Heart left ventricle (tissue), 16 donors: ENCODE results near the gene PCBP3. TPM values are rescaled to one million over a fixed set of nuclear protein-coding genes. Genes with fewer than 3 reads are reported as not detected.

Source experiments
- ATAC-seq, 4 donors: fragments of 200-7000 bp; cut with Tn5 transposase; one replicate each; pipeline ENCODE4 v1.9.1; 2020 to 2022; ENCODE audit warnings: moderate library complexity in 4 of 4, mild to moderate bottlenecking in 3 of 4, moderate number of reproducible peaks in 1 of 4
- DNase-seq, 5 donors: peaks; one replicate each; pipeline ENCODE4 v3.0.0-alpha.2; 2020
- H3K27ac ChIP-seq, 12 donors: fragments of 200-600 bp; sonication (generic) in 4 of 12; one replicate each; pipeline versions ENCODE4 v1.5.0 to v1.8.0; 2016 to 2022; ENCODE audit warnings: mild to moderate bottlenecking in 2 of 12
- H3K27me3 ChIP-seq, 9 donors: fragments of 200-600 bp; sonication (generic) in 2 of 9; one replicate each; pipeline versions ENCODE4 v1.5.1 to v1.8.0; 2016 to 2022; ENCODE audit warnings: mild to moderate bottlenecking in 3 of 9
- H3K36me3 ChIP-seq, 9 donors: fragments of 200-600 bp; sonication (generic) in 2 of 9; one replicate each; pipeline versions ENCODE4 v1.5.0 to v1.8.0; 2018 to 2022; ENCODE audit warnings: mild to moderate bottlenecking in 2 of 9
- H3K4me1 ChIP-seq, 12 donors: fragments of 200-600 bp; sonication (generic) in 4 of 12; one replicate each; pipeline versions ENCODE4 v1.5.0 to v1.8.0; 2016 to 2022; ENCODE audit warnings: mild to moderate bottlenecking in 3 of 12
- H3K4me3 ChIP-seq, 12 donors: fragments of 200-600 bp; sonication (generic) in 4 of 12; one replicate each; pipeline versions ENCODE4 v1.5.0 to v1.8.0; 2017 to 2022; ENCODE audit warnings: mild to moderate bottlenecking in 9 of 12, moderate library complexity in 4 of 12
- H3K9me3 ChIP-seq, 12 donors: fragments of 200-600 bp; sonication (generic) in 4 of 12; one replicate each; pipeline versions ENCODE4 v1.5.0 to v1.8.0; 2016 to 2022; ENCODE audit warnings: mild to moderate bottlenecking in 1 of 12
- CTCF ChIP-seq, 12 donors: fragments of 200-600 bp; sonication (generic) in 4 of 12; IDR thresholded peaks; one replicate each; pipeline versions ENCODE4 v1.5.0 to v1.8.0; 2018 to 2022; ENCODE audit warnings: antibody characterized with exemption in 12 of 12, mild to moderate bottlenecking in 5 of 12
- POLR2A ChIP-seq, 2 donors: fragments of 450-650 bp; IDR thresholded peaks; one replicate each; pipeline ENCODE4 v1.6.1; 2017; ENCODE audit warnings: antibody characterized with exemption in 2 of 2, mild to moderate bottlenecking in 2 of 2, moderate library complexity in 2 of 2
- WGBS, 4 donors: extraction: QIAGEN DNeasy Blood & Tissue Kit in 2 of 4; methylation state at CpG; one replicate each; pipeline versions ENCODE4 v1.1.5 to v1.1.7; 2013 to 2018; 5-methylcytosine and 5-hydroxymethylcytosine counted together
- intact Hi-C, 10 donors: fragments of 100-400 bp; cut with DNase I; formaldehyde crosslinking; loops; one replicate each; pipeline versions ENCODE4 v1.11.1 to v1.14.2; 2022
- polyA plus RNA-seq, 2 donors: library from polyadenylated mRNA; stranded (reverse); fragments of 200-250 nt; gene quantifications; one replicate each; pipeline ENCODE4 v1.2.3, GENCODE V29; 2013
- total RNA-seq, 9 donors: library from RNA; depleted of rRNA in 2 of 9; stranded (reverse); fragments of >200 nt in 2 of 9; fragmentation: NEBNext Ultra II Directional in 3 of 9; extraction: Animal tissue kit (Norgen Biotek cat#: 25700) in 3 of 9; gene quantifications; one replicate each; pipeline versions ENCODE4 v1.1.0 to v1.2.4, GENCODE V29; 2016 to 2023
- donor health status: ischemic (EF 13 %, LVEDD 7.1; RV severe dilation, severe dysfunction).
- donor health status: healthy with polysubstance abuse.
- donor health status: DM: no; HTN: yes; CAD: no.
- donor health status: DM: no; HTN: no; CAD: no.
- donor health status: ischemic (EF 25% LVEDD 6.9; RV normal size, moderate dysfunction).
- donor health status: ischemic (EF 25% LVEDD 5.7; RV mildly dilated, moderate dysfunction).
- donor health status: healthy.
- donor health status: DM: yes; HTN: yes; CAD: no.
- donor health status: ischemic (EF 35%, LVEDD 5.7; RV mildly dilated, moderate dysfunction).
- donor health status: nonischemic (EF 11% LVEDD 7.7; RV severe dilation, severe dysfunction).
- donor health status: DM: yes; HTN: yes; CAD: no.
- donor health status: PGD.
- donor health status: ischemic (EF 29% LVEDD 5.4; RV normal size, mild dysfunction).
- donor health status: nonischemic (EF 23%, LVEDD 6.1; RV moderate dilation, normal function).

Gene PCBP3
- total and polyA plus RNA-seq, 11 donors, result 0.72 to 11.4 (median 2.5) TPM; not detected in 1

GRCh38 chr21:45766055-45766454, 122.5 kb downstream of the PCBP3 start:
- ATAC-seq (no peak), DNase-seq (no peak)
- 84 to 89% (median 88%) methylated on average over 14 of the region's 14 CpGs for WGBS, 4 donors
- TF ChIP-seq POLR2A (IDR thresholded peaks at IDR 0.05), result no peak
- no peak for TF ChIP-seq CTCF (IDR thresholded peaks at IDR 0.05)
- Histone ChIP-seq H3K4me1 (no peaks in the 10 kb centered on the region), H3K27me3 (no peaks in the 10 kb centered on the region), H3K9me3 (no peaks in the 10 kb centered on the region), H3K36me3 (no peaks in the 10 kb centered on the region), H3K4me3 (no peak overlapping the region), H3K27ac (no peak overlapping the region)
- intact Hi-C loops, result no loop called here

GRCh38 chr21:45766501-45766900, 123.0 kb downstream of the PCBP3 start:
- TF ChIP-seq POLR2A (IDR thresholded peaks at IDR 0.05) (no peak), CTCF (IDR thresholded peaks at IDR 0.05) (no peak)
- WGBS, 4 donors, result 73 to 84% (median 78%) methylated on average over 5 of the region's 5 CpGs
- no peaks in the 10 kb centered on the region for H3K4me1 ChIP-seq
- H3K9me3 ChIP-seq, result no peaks in the 10 kb centered on the region
- no peak for DNase-seq
- no peak overlapping the region for H3K27ac ChIP-seq
- intact Hi-C loops, result no loop called here
- no peak overlapping the region for H3K4me3 ChIP-seq
- H3K36me3 ChIP-seq, result no peaks in the 10 kb centered on the region
- no peaks in the 10 kb centered on the region for H3K27me3 ChIP-seq
- ATAC-seq, result no peak

DNA sequence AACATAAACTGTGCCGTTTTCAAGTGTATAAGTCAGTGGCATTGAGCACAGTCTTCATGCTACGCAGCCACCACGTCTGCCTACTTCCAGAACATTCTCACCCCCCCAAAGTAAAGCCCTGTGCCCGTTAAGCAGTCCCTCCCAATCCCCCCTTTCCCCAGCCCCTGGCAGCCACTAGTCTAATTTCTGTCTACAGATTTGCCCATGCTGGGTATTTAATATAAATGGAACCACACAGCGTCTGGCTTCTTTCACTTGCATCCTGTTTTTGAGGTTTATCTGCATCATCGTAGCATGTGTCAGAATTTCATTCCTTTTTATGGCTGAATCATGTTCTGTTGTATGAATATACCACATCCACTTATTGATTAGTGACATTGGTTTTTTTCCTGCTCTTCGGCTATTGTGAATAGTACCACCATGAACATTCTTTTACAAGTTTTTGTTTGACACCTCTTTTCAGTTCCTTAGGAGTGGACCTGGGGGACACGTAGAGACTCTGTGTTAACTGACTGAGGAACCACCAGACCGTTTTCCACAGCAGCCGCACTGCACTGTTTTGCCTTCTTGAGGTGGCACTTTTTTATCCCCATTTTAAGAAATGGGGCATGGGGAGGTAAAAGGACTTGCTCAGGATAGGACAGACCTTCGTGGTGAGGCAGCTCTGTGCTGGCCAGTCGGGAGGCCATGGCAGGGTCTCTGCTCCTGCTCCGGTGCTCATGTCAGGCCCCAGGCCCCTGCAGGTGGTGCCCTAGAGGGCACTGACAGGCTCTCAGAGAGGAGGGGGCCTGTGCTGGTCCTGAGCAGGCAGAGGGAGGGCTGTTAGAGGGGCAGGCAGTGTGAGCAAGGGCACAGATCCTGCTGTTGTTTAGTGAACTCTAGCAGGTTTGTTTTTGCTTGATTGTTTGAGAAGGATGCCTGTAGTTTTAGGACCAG, 123.8 kb downstream of the PCBP3 start:
- intact Hi-C loops, result no loop called here
- no peak for ATAC-seq
- Histone ChIP-seq H3K9me3 (peaks cover 0 to 4% (median 0%) of the 10 kb centered on the region in 12 donors), H3K27me3 (no peaks in the 10 kb centered on the region), H3K27ac (no peak overlapping the region), H3K4me3 (no peak overlapping the region), H3K4me1 (no peaks in the 10 kb centered on the region), H3K36me3 (no peaks in the 10 kb centered on the region)
- 76 to 80% (median 78%) methylated on average over 13 of the region's 13 CpGs for WGBS, 4 donors
- TF ChIP-seq CTCF (IDR thresholded peaks at IDR 0.05), result no peak
- no peak for TF ChIP-seq POLR2A (IDR thresholded peaks at IDR 0.05)
- no peak for DNase-seq

- DNase-seq (peak in 1 of 5 donors; percentile 36), ATAC-seq (no peak)
- TF ChIP-seq CTCF (IDR thresholded peaks at IDR 0.05) (no peak), POLR2A (IDR thresholded peaks at IDR 0.05) (no peak)
- Histone ChIP-seq H3K9me3 (peaks cover 0 to 11% (median 0%) of the 10 kb centered on the region in 12 donors), H3K4me1 (no peaks in the 10 kb centered on the region), H3K27ac (no peak overlapping the region), H3K36me3 (no peaks in the 10 kb centered on the region), H3K4me3 (no peak overlapping the region), H3K27me3 (no peaks in the 10 kb centered on the region)
- 63 to 68% (median 64%) methylated on average over 11 of the region's 11 CpGs for WGBS, 4 donors
- intact Hi-C loops, result no loop called here
Observed at GRCh38 chr21:45768011-45768739, 124.7 kb downstream of the PCBP3 start.
